Neural cell (in vitro differentiated cells): Measurements from ENCODE around the gene TXNRD1. TPM values are rescaled to one million over a fixed set of nuclear protein-coding genes. Genes with fewer than 3 reads are reported as not detected.

Experiments used
- H2AFZ ChIP-seq: fragments of 200-600, 300-800 bp; sonication (generic), shearing (Covaris generic); 2 replicates; pipeline ENCODE4 v1.6.0; 2014; ENCODE audit warnings: low read depth, mild to moderate bottlenecking, antibody characterized with exemption, low read length, moderate library complexity
- H3F3A ChIP-seq: fragments of 200-600 bp; shearing (Covaris generic); 2 replicates; pipeline ENCODE4 v1.6.1; 2016; ENCODE audit warnings: mild to moderate bottlenecking, moderate library complexity, mixed read lengths, antibody characterized with exemption, low read length; ENCODE audit not compliant: insufficient read depth, poor library complexity, severe bottlenecking
- H3K27ac ChIP-seq: fragments of 200-600, 300-800 bp; sonication (generic), shearing (Covaris generic); 2 replicates; pipeline ENCODE4 v1.5.1; 2014; ENCODE audit warnings: mild to moderate bottlenecking, low read length, moderate library complexity
- H3K27me3 ChIP-seq: fragments of 300-800, 200-600 bp; sonication (generic), shearing (Covaris generic); 2 replicates; pipeline ENCODE4 v1.6.0; 2014; ENCODE audit warnings: mild to moderate bottlenecking, low read depth, low read length, moderate library complexity; ENCODE audit not compliant: insufficient read depth
- H3K36me3 ChIP-seq: fragments of 300-800, 200-600 bp; sonication (generic), shearing (Covaris generic); 2 replicates; pipeline ENCODE4 v1.5.1; 2014; ENCODE audit warnings: mild to moderate bottlenecking, antibody characterized with exemption, low read length, moderate library complexity; ENCODE audit not compliant: insufficient read depth
- H3K4me2 ChIP-seq: fragments of 300-800, 200-600 bp; sonication (generic), shearing (Covaris generic); 2 replicates; pipeline ENCODE4 v1.6.0; 2014; ENCODE audit warnings: mild to moderate bottlenecking, low read length
- H3K4me3 ChIP-seq: fragments of 300-800, 200-600 bp; sonication (generic), shearing (Covaris generic); 2 replicates; pipeline ENCODE4 v1.5.1; 2014; ENCODE audit warnings: mild to moderate bottlenecking, low read length, moderate library complexity
- H3K79me2 ChIP-seq: fragments of 200-600 bp; shearing (Covaris generic); replicated peaks from 2 replicates; pipeline ENCODE4 v1.6.0; 2014; ENCODE audit warnings: mild to moderate bottlenecking, low read length, moderate library complexity; ENCODE audit not compliant: insufficient read depth
- H3K9ac ChIP-seq: fragments of 300-800, 200-600 bp; sonication (generic), shearing (Covaris generic); 2 replicates; pipeline ENCODE4 v1.6.1; 2016; ENCODE audit warnings: mild to moderate bottlenecking, low read length, mixed read lengths
- H3K9me2 ChIP-seq: fragments of 200-600 bp; shearing (Covaris generic); 2 replicates; pipeline ENCODE4 v1.6.1; 2016; ENCODE audit warnings: mild to moderate bottlenecking, low read length, mixed read lengths; ENCODE audit not compliant: insufficient read depth
- H3K9me3 ChIP-seq: fragments of 200-600, 300-800 bp; sonication (generic), shearing (Covaris generic); 2 replicates; pipeline ENCODE4 v1.6.1; 2016; ENCODE audit warnings: mild to moderate bottlenecking, mixed run types, low read length, moderate library complexity, mixed read lengths
- H4K20me1 ChIP-seq: fragments of 200-600 bp; shearing (Covaris generic); 2 replicates; pipeline ENCODE4 v1.6.1; 2016; ENCODE audit warnings: mild to moderate bottlenecking, mixed run types; ENCODE audit not compliant: insufficient read depth
- EP300 ChIP-seq: fragments of 450-650 bp; conservative IDR thresholded peaks from 2 replicates; pipeline ENCODE4 v1.6.1; 2014; ENCODE audit warnings: antibody characterized with exemption, mild to moderate bottlenecking, moderate library complexity; ENCODE audit not compliant: poor library complexity, severe bottlenecking
- MXI1 ChIP-seq: fragments of 450-650 bp; conservative IDR thresholded peaks from 2 replicates; pipeline ENCODE4 v1.6.1; 2014; ENCODE audit warnings: antibody characterized with exemption, mild to moderate bottlenecking; ENCODE audit not compliant: poor library complexity, severe bottlenecking
- POLR2AphosphoS5 ChIP-seq: IDR thresholded peaks from 2 replicates; pipeline ENCODE4 v1.6.1; 2012
- RAD21 ChIP-seq: fragments of 450-650 bp; conservative IDR thresholded peaks from 2 replicates; pipeline ENCODE4 v1.6.1; 2014; ENCODE audit warnings: antibody characterized with exemption, mild to moderate bottlenecking, moderate library complexity
- SMC3 ChIP-seq: fragments of 450-650 bp; conservative IDR thresholded peaks from 2 replicates; pipeline ENCODE4 v1.6.1; 2014; ENCODE audit warnings: antibody characterized with exemption, mild to moderate bottlenecking, moderate library complexity; ENCODE audit not compliant: poor library complexity
- TAF1 ChIP-seq: IDR thresholded peaks from 2 replicates; pipeline ENCODE4 v1.6.1; 2012; ENCODE audit warnings: low read depth
- polyA plus RNA-seq: library from polyadenylated mRNA; depleted of rRNA; stranded (reverse); fragments of >200 nt; gene quantifications from 2 replicates; pipeline ENCODE4 v1.2.3, GENCODE V29; 2014
- TF ChIP-seq, protein P1 (sequence below): IDR thresholded peaks from 2 replicates; pipeline ENCODE4 v1.6.1; 2012; ENCODE audit warnings: borderline replicate concordance
- TF ChIP-seq, protein P2 (sequence below): fragments of 450-650 bp; IDR thresholded peaks from 2 replicates; pipeline ENCODE4 v1.5.1; 2014; ENCODE audit warnings: antibody characterized with exemption, mild to moderate bottlenecking, moderate library complexity; ENCODE audit not compliant: poor library complexity, severe bottlenecking

The TXNRD1 gene
- polyA plus RNA-seq, 1 donor from 2014 or later = 59.6 TPM

DNA sequence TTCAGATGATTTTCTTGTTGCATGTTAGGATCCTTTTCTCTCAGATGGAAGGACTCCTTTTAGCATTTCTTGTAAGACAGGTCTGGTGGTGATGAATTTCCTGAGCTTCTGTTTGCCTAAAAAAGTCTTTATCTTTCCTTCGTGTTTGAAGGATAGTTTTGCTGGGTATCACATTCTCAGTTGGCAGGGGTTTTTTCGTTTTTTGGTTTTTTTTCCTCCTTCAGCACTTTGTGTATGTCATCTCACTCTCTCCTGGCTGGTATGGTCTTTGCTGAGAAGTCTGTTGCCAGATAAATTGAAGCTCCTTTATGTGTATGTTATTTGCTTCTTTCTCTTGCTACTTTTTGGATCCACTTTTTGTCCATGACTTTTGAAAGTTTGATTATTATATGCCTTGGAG lies 15.6 kb upstream of the TXNRD1 start:
- Histone ChIP-seq H2AFZ (no peak overlapping the region), H4K20me1 (no peaks in the 10 kb centered on the region), H3K27me3 (no peaks in the 10 kb centered on the region), H3F3A (no peaks in the 10 kb centered on the region), H3K9ac (no peak overlapping the region), H3K4me2 (no peak overlapping the region), H3K36me3 (no peaks in the 10 kb centered on the region), H3K27ac (no peak overlapping the region), H3K9me3 (no peaks in the 10 kb centered on the region), H3K79me2 (no peaks in the 10 kb centered on the region), H3K4me3 (no peak overlapping the region), H3K9me2 (no peaks in the 10 kb centered on the region)
- TF ChIP-seq, protein P1, sequence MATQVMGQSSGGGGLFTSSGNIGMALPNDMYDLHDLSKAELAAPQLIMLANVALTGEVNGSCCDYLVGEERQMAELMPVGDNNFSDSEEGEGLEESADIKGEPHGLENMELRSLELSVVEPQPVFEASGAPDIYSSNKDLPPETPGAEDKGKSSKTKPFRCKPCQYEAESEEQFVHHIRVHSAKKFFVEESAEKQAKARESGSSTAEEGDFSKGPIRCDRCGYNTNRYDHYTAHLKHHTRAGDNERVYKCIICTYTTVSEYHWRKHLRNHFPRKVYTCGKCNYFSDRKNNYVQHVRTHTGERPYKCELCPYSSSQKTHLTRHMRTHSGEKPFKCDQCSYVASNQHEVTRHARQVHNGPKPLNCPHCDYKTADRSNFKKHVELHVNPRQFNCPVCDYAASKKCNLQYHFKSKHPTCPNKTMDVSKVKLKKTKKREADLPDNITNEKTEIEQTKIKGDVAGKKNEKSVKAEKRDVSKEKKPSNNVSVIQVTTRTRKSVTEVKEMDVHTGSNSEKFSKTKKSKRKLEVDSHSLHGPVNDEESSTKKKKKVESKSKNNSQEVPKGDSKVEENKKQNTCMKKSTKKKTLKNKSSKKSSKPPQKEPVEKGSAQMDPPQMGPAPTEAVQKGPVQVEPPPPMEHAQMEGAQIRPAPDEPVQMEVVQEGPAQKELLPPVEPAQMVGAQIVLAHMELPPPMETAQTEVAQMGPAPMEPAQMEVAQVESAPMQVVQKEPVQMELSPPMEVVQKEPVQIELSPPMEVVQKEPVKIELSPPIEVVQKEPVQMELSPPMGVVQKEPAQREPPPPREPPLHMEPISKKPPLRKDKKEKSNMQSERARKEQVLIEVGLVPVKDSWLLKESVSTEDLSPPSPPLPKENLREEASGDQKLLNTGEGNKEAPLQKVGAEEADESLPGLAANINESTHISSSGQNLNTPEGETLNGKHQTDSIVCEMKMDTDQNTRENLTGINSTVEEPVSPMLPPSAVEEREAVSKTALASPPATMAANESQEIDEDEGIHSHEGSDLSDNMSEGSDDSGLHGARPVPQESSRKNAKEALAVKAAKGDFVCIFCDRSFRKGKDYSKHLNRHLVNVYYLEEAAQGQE = no peak
- TF ChIP-seq RAD21 = no peak

DNA sequence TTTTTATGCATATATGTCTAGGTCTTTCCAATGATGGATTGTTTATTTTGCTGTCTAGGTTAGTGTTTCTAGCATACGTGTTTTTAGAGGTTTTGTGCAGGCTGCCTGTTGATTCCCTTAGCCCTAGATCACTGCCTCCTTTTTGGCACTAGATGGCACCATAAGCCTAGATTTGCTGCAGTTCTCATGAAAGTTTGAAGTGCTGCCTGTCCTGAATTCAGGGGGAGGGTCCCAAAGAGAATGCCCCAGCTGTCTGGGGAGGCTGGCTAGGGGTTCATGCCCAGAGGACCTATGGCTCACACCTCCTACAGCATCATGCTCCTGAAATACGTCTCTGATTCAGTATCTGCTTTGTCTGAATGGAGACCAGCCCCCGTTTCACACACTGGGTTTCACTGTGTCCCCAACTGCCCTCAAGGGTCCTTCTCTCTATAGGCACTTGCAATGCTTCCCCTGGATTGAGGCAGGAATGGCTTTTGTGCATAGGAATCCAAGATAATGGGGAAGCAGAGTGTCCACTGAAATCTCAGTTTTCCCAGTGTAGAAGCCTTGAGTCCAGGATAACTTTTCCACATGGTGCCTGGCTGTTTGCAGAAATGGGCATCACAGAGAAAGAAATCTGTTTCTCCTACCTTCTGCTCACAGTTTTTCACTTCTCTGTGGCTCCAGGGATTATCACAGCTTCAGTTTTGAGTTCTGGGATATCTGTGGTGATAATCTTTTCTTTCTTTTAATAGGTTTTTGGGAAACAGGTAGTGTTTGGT lies 14.2 kb upstream of the TXNRD1 start:
- Histone ChIP-seq H3F3A (no peaks in the 10 kb centered on the region), H3K4me2 (no peak overlapping the region), H3K9me2 (no peaks in the 10 kb centered on the region), H3K9ac (no peak overlapping the region), H3K27ac (no peak overlapping the region), H3K4me3 (no peak overlapping the region), H3K79me2 (no peaks in the 10 kb centered on the region), H4K20me1 (no peaks in the 10 kb centered on the region), H3K9me3 (no peaks in the 10 kb centered on the region), H3K36me3 (no peaks in the 10 kb centered on the region), H3K27me3 (no peaks in the 10 kb centered on the region), H2AFZ (no peak overlapping the region)
- peak; percentile 90 for TF ChIP-seq RAD21
- TF ChIP-seq, protein P2, sequence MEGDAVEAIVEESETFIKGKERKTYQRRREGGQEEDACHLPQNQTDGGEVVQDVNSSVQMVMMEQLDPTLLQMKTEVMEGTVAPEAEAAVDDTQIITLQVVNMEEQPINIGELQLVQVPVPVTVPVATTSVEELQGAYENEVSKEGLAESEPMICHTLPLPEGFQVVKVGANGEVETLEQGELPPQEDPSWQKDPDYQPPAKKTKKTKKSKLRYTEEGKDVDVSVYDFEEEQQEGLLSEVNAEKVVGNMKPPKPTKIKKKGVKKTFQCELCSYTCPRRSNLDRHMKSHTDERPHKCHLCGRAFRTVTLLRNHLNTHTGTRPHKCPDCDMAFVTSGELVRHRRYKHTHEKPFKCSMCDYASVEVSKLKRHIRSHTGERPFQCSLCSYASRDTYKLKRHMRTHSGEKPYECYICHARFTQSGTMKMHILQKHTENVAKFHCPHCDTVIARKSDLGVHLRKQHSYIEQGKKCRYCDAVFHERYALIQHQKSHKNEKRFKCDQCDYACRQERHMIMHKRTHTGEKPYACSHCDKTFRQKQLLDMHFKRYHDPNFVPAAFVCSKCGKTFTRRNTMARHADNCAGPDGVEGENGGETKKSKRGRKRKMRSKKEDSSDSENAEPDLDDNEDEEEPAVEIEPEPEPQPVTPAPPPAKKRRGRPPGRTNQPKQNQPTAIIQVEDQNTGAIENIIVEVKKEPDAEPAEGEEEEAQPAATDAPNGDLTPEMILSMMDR = peak; percentile 86
- TF ChIP-seq SMC3 = peak; percentile 88
- TF ChIP-seq POLR2AphosphoS5 = no peak

DNA sequence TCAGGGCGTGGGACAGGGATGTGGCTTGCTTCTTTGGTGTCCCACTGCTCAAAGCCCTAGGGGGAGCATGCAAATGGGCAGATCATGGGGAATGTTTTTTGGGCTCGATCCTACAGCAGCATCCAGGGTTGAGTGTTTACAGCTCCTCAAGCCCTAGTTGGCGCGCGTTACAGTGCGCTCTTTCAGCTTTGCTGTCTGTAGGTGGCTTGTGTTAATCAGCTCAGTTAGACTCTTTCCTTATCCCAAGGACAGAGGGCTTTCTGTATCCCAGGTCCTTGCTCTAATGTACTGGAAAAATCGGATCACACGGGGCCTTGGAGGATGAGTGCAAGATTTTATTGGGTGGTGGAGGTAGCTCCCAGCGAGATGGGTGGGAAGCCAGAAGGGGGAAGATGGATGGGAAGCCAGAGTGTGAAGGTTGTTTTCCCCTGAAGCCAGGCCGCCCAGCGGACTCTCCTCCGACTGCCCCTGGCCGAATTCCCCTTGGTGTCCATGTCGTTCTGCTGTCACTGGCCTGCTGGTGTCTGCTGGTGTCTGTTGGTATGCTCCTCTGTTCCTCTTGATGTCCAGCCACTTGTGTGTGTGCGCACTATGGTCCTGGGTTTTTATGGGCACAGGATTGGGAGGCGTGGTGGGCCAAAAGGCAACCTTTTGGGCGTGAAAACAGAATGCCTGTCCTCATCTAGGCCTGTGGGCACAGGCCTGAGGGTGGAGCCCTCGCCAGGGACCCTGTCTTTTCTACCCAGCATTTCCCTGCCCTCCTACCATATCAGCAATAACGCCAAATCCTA lies 10.7 kb upstream of the TXNRD1 start:
- Histone ChIP-seq H3F3A (no peaks in the 10 kb centered on the region), H2AFZ (no peak overlapping the region)
- TF ChIP-seq SMC3 (no peak), TAF1 (no peak), EP300 (no peak), MXI1 (no peak), POLR2AphosphoS5 (no peak), RAD21 (no peak)
- TF ChIP-seq, protein P1 = no peak
- TF ChIP-seq, protein P2 = no peak

More for the DNA sequence above, 10.7 kb upstream of the TXNRD1 start:
- no peaks in the 10 kb centered on the region for H3K9me3 ChIP-seq
- H4K20me1 ChIP-seq = no peaks in the 10 kb centered on the region
- no peak overlapping the region for H3K4me2 ChIP-seq
- H3K9me2 ChIP-seq = no peaks in the 10 kb centered on the region
- no peak overlapping the region for H3K9ac ChIP-seq
- H3K4me3 ChIP-seq = no peak overlapping the region
- no peaks in the 10 kb centered on the region for H3K79me2 ChIP-seq
- H3K36me3 ChIP-seq = no peaks in the 10 kb centered on the region
- no peaks in the 10 kb centered on the region for H3K27me3 ChIP-seq
- H3K27ac ChIP-seq = no peak overlapping the region
